Measurements from ENCODE around the gene RTKN.
"Not testable (repeated sequence)": the region's sequence is repeated elsewhere in the genome, so short reads cannot be mapped to it uniquely, and the experiment has no call there.

Gene RTKN

DNA sequence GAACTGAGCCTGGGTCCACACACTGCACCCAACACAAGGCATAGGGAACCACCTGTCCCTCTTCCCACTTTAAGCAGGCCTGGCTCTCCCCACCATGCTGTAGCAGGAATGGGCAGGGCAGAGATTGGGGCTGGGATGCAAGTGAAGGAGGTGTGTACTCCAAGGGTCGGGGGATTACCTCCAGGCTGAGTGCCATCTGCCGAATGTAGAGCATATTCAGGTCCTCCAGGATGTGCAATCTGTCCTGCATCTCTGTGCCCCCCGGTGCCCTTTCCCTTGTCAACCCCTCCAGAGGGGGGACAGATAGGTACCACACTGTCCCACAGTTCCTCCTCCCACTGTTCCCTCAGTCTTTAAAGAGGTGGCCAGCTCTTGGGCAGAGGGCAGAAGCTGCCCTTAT lies 2.4 kb downstream of the RTKN start:
- no peak for DNase-seq (ENCODE audit: low read depth, low spot score)

DNA sequence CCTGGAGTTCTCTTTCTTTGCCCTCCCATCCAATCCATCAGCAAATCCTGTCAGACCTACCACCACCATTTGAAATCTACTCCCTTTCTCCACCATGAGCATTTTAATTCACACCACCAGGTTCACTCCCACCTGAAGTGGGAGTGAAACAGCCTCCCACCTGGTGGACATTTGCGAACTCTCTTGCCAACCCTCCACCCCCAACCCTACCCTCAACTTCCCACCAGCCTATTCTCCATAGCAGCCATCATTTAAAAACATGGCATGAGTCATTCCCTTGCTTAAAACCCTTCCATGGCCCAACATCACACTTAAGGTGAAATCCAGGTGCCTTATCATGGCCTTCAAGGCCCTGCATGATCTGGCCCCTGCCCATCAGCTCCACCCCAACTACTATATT lies 3.5 kb downstream of the RTKN start:
- DNase-seq (ENCODE audit: low read depth, low spot score), result no peak

DNA sequence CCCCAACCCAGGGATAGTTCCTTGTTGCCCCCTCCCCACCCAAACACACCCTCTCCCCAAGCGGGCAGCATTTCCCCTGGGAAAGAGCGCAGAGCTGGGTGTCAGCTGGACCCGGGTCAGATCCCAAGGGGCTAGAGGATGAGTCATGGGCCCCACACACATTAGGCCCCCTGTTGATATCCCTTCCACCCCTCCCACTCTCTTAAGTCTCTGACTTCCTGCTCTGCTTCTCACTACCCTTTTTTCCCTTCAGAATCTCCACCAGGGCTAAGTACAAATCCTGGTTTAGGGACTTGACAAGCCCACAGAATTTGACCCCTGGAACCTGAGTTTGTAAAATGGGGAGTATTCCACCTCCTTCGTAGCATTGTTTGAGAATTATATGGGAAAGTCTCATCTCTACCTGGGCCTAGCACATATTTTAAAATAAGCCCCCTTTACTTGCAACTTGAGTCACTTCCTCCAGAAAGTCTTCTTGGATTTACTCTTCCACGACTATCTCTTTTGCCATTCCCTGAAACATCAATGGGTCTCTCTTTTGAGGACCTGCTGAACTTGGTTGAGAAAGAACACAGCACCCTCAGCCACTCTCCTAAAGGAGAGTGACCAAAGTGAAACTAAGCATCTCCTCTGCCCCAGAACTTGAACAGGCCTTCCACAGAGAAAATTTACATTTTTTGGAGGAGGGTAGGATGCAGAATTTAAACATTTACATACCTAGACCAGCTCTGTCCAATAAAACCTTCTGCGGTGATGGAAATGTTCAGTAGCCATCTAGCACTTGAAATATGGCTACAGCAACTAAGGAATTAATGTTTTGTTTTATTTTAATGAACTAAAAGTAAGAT lies 4.7 kb downstream of the RTKN start:
- no peak for DNase-seq (ENCODE audit: low read depth, low spot score)

- no peak for DNase-seq (ENCODE audit: low read depth, low spot score)
Measured at GRCh38 chr2:74436111-74436805, 5.5 kb downstream of the RTKN start.

GRCh38 chr2:74430502-74430901 lies 11.2 kb downstream of the RTKN start:
- DNase-seq (ENCODE audit: low read depth, low spot score), result no peak

GRCh38 chr2:74429487-74430451 lies 12.0 kb downstream of the RTKN start:
- DNase-seq (ENCODE audit: low read depth, low spot score), result no peak

DNA sequence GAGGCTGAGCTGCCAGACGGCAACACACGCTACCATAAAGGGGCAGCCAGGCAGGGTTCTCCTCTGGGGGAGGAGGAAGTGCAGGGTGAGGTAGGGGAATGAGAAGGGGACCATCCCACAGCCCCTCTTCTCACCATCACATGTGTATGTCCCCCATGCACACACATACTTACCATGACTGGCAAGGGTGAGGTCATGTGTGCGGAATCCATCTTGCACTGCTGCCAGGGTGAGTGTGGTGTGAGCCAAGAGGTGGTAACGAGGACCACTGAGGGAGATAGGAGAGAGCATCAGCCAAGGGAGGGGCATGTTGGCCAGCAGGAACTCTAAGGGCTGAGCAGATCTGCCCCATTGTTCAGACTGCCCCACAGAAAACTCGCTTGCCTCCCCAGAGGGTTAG lies 13.1 kb downstream of the RTKN start:
- DNase-seq (ENCODE audit: low read depth, low spot score), result no peak

DNA sequence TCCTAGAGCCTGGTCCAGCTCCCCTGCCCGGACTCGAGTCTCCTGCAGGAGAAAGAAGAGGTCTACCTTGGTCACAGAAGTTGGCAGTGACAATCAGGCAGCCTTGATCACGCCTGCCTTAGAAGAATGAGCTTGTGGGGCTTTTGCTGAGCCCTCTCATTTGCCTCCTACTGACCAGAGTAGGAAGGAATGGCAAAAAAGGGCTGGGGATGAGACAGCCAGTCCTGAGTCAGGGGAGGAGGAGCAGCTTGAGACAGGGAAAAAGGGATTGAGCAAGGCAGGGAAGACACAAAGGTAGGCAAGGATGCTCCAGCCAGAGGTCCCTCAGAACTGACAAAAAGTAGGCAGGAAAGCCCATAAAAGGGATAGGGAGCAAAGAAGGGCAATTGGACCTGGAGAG lies 14.2 kb downstream of the RTKN start:
- no peak for DNase-seq (ENCODE audit: low read depth, low spot score)

- DNase-seq (ENCODE audit: low read depth, low spot score), result no peak
Measured at GRCh38 chr2:74426181-74426758, 15.5 kb downstream of the RTKN start.

GRCh38 chr2:74425523-74425922 lies 16.2 kb downstream of the RTKN start:
- no peak for DNase-seq (ENCODE audit: low read depth, low spot score)

GRCh38 chr2:74424995-74425406 lies 16.7 kb downstream of the RTKN start:
- DNase-seq (ENCODE audit: low read depth, low spot score), result no peak

GRCh38 chr2:74424139-74424992 lies 17.4 kb downstream of the RTKN start:
- no peak for DNase-seq (ENCODE audit: low read depth, low spot score)

DNA sequence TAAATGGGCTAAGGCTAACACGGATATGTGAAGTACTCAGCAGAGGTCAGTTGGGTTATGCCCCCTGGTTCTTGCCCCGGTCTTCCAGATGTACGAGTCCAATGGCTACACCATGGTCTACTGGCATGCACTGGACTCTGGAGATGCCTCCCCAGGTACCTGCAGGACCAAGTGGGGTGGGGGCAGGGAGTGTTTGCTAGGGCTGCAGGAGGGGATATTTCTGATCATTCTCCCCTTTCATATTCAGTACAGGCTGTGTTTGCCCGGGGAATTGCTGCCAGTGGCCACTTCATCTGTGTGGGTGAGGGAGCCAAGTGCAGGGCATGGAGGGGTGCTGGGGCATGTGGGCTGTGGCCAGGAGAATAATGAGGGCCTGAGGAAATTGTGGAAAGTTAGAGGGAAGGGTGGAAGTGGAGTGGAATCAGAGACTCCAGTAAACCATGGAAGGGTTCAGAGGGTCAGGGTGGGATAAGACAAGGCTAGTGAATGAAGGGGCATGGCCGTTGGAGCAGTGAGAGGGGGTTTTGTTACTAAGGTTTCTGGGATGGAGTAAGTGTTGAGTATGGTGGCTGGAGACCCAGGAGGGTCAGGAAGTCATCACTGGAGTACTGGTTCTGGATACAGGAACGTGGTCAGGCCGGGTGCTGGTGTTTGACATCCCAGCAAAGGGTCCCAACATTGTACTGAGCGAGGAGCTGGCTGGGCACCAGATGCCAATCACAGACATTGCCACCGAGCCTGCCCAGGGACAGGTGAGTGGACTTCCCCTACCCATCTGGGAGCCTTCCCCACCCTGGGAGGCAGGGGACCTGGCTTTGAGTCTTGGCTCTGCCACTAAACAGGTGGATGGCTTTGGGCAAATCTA lies 18.3 kb downstream of the RTKN start:
- DNase-seq (ENCODE audit: low read depth, low spot score), result no peak

- no peak for DNase-seq (ENCODE audit: low read depth, low spot score)
Measured at GRCh38 chr2:74421221-74421870, 20.4 kb downstream of the RTKN start, which contains the start of the genes C2orf81 and WDR54. Gene C2orf81, minus strand, starts transcription at chr2:74421619. Its CDS starts 59 bp downstream, at chr2:74421560. Gene WDR54, plus strand, starts transcription at chr2:74421730. Its CDS starts 424 bp downstream, at chr2:74422154.

DNA sequence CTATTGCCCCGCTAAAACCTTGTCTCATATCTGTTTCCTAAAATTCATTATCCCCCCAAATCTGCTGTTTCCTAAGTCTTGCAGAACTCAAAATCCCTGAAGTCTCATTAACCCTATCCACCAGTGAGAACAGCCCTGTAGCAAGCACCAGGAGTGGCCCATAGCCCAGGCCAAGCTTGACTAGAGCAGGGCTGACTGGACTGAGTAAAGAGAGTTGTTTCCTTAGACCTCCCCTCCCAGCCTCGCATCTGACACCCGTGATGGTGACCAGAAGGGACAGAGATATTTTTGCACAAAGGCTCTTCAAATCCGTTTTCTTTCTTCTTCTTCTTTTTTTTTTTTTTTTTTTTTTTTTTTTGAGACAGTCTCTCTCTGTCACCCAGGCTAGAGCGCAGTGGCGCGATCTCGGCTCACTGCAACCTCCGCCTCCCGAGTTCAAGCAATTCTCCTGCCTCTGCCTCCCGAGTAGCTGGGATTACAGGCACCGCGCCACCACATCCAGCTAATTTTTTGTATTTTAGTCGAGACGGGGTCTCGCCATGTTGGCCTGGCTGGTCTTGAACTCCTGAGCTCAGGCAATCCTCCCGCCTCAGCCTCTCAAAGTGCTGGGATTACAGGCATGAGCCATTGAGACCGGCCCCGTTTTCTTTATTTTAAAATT lies 21.2 kb downstream of the RTKN start:
- not testable (repeated sequence) for DNase-seq (ENCODE audit: low read depth, low spot score)

GRCh38 chr2:74420006-74420405 lies 21.7 kb downstream of the RTKN start:
- DNase-seq (ENCODE audit: low read depth, low spot score), result no peak

GRCh38 chr2:74419345-74419744 lies 22.4 kb downstream of the RTKN start:
- DNase-seq (ENCODE audit: low read depth, low spot score), result no peak

DNA sequence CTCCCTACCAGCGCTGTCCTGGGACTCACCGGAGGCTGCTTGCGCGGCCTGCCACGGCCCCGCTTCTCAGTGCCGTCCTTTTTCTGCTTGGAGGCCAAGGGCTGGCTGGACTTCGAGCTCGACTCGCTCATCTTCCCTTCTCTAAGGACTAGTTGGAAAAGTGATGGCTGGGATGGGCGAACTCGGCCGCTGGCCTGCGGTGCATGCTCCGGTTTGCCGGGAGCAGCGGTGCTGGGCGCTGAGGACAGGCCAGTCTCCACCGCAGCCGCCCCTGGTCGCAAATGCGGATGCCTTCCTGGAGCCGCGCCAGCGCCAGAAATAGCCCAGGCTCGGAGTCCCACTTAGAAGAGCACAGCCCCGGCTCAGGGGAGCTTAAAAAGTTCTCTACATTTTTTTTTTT lies 23.4 kb downstream of the RTKN start:
- no peak for DNase-seq (ENCODE audit: low read depth, low spot score)
